Mucosa of stomach (tissue), 1 donor: ENCODE data around the gene C5orf58.

Experiments used
- H3K27me3 ChIP-seq: one replicate; pipeline ENCODE4 v1.7.0; 2013; ENCODE audit warnings: mild to moderate bottlenecking, low read length; ENCODE audit not compliant: control insufficient read depth, insufficient read depth
- H3K36me3 ChIP-seq: one replicate; pipeline ENCODE4 v1.7.0; 2013; ENCODE audit warnings: low read length; ENCODE audit not compliant: control insufficient read depth, insufficient read depth
- H3K4me1 ChIP-seq: one replicate; pipeline ENCODE4 v1.7.0; 2013; ENCODE audit warnings: mild to moderate bottlenecking, low read length; ENCODE audit not compliant: control insufficient read depth, insufficient read depth
- H3K4me3 ChIP-seq: one replicate; pipeline ENCODE4 v1.7.0; 2013; ENCODE audit warnings: low read length
- H3K9ac ChIP-seq: one replicate; pipeline ENCODE4 v1.7.0; 2013; ENCODE audit warnings: mild to moderate bottlenecking, low read length, moderate library complexity
- H3K9me3 ChIP-seq: one replicate; pipeline ENCODE4 v1.7.0; 2013; ENCODE audit warnings: mild to moderate bottlenecking, low read length, moderate library complexity; ENCODE audit not compliant: control insufficient read depth
- donor health status: Pancreatic carcinoma.

The C5orf58 gene

DNA sequence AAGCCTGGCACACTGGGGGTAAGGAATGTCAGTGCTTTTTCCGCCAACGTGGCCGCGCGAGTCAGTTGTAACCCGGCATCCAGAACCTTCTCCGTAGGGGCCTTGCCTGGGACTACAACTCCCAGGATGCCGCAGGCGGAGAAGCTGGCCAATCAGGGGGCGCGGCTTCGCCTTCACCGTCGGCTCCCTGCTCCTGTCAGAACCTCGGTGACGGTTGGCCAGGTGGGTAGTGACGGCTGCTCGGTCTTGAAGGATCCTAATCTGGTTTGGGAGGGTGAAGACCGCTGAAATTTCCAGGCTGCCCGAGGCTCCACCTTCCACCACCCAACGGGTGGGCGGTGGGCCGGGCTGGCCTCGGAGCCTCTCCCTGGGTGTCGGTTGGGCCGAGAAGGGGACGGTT lies at the start of gene C5orf58:
TSS of gene C5orf58 (plus strand) at position 200 of the 400 bp plus-strand sequence. CDS start 1,992 bp downstream, outside the sequence.
- Histone ChIP-seq H3K27me3 (no peaks in the 10 kb centered on the region), H3K36me3 (no peaks in the 10 kb centered on the region), H3K4me3 (no peak within 1 kb of the TSS), H3K9ac (no peak within 1 kb of the TSS), H3K4me1 (no peaks in the 10 kb centered on the region), H3K9me3 (no peaks in the 10 kb centered on the region)

DNA sequence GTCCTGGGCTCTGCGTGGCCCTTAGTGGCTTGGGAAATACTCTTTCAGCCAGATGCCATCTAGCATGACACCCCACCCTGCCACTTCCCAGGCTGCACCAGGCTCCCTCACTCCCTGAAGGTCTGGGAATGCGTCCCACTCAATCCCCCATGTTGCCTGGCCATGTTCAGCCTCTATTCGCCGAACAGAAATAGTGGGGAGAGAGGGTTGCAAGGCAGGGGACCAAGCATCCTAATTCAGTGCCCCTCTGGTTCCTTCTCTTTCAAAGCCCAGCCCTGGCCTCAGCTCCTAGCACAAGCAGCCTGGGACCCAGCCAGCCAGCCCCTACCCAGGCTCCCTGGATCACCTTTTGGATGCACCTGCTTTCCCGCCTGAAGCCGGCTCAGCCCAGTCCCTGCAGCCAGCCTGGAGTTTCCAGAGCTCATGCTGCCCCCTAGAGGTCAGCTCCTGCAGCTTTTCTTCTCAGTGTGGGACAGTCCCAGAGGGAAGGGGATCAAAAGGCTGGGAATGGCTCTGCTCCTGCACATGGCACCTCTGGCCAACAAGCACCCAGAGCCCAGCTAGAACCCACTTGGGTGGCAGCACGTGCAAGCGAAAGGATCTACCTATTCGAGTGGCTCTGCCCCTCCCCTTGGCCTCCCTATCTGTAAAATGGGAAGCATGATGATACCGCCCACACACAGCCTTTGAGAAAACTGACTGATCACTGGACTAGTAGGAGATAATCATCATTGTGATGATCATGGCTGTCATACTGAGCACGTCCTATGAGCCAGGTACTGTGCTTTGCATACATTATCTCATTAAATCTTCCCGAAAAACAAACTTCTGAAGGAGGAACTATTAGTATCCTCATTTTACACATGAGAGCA lies 48.7 kb upstream of the C5orf58 start:
- H3K27me3 ChIP-seq = peaks cover 4% of the 10 kb centered on the region
- no peaks in the 10 kb centered on the region for H3K36me3 ChIP-seq
- H3K4me3 ChIP-seq = no peak overlapping the region
- H3K9me3 ChIP-seq = no peaks in the 10 kb centered on the region
- H3K9ac ChIP-seq = no peak overlapping the region
- no peaks in the 10 kb centered on the region for H3K4me1 ChIP-seq

GRCh38 chr5:170184737-170185136 lies 48.0 kb upstream of the C5orf58 start:
- H3K4me1 ChIP-seq = no peaks in the 10 kb centered on the region
- H3K4me3 ChIP-seq = no peak overlapping the region
- H3K9me3 ChIP-seq = no peaks in the 10 kb centered on the region
- no peak overlapping the region for H3K9ac ChIP-seq
- H3K27me3 ChIP-seq = peaks cover 4% of the 10 kb centered on the region
- H3K36me3 ChIP-seq = no peaks in the 10 kb centered on the region

- no peaks in the 10 kb centered on the region for H3K4me1 ChIP-seq
- H3K27me3 ChIP-seq = peaks cover 4% of the 10 kb centered on the region
- no peaks in the 10 kb centered on the region for H3K36me3 ChIP-seq
- H3K9me3 ChIP-seq = no peaks in the 10 kb centered on the region
- H3K9ac ChIP-seq = no peak overlapping the region
- no peak overlapping the region for H3K4me3 ChIP-seq
Measured at GRCh38 chr5:170186156-170186555, 46.6 kb upstream of the C5orf58 start.

DNA sequence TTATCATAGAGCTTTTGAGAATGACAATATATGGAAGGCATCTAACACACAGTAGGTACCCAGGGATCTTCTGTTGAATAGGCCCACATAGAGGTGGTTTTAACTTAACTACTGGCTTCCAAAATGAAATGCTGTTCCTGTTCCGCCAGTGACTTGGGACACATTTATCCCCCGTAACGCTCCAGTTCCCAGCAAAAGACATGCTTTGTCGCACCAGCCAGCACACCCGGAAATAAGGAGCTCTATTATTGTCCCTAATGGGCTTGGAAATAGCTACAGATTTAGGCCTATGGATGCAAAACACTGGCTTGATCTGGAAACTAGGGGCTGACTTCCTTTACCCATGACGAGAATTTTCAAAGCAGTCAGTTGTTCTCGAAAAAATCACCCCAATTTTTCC lies 45.9 kb upstream of the C5orf58 start:
- Histone ChIP-seq H3K9ac (no peak overlapping the region), H3K4me1 (no peaks in the 10 kb centered on the region), H3K4me3 (no peak overlapping the region), H3K27me3 (peaks cover 4% of the 10 kb centered on the region), H3K9me3 (no peaks in the 10 kb centered on the region), H3K36me3 (no peaks in the 10 kb centered on the region)

GRCh38 chr5:170190436-170191134 lies 42.2 kb upstream of the C5orf58 start:
- H3K36me3 ChIP-seq = no peaks in the 10 kb centered on the region
- H3K9me3 ChIP-seq = no peaks in the 10 kb centered on the region
- H3K27me3 ChIP-seq = no peaks in the 10 kb centered on the region
- H3K4me1 ChIP-seq = no peaks in the 10 kb centered on the region
- H3K9ac ChIP-seq = no peak overlapping the region
- H3K4me3 ChIP-seq = no peak overlapping the region

- H3K27me3 ChIP-seq = no peaks in the 10 kb centered on the region
- H3K9me3 ChIP-seq = no peaks in the 10 kb centered on the region
- H3K9ac ChIP-seq = no peak overlapping the region
- no peaks in the 10 kb centered on the region for H3K4me1 ChIP-seq
- H3K4me3 ChIP-seq = no peak overlapping the region
- H3K36me3 ChIP-seq = no peaks in the 10 kb centered on the region
Measured at GRCh38 chr5:170192829-170193228, 40.0 kb upstream of the C5orf58 start.

GRCh38 chr5:170195961-170196360 lies 36.8 kb upstream of the C5orf58 start:
- H3K9me3 ChIP-seq = no peaks in the 10 kb centered on the region
- no peaks in the 10 kb centered on the region for H3K4me1 ChIP-seq
- H3K36me3 ChIP-seq = no peaks in the 10 kb centered on the region
- no peaks in the 10 kb centered on the region for H3K27me3 ChIP-seq
- H3K9ac ChIP-seq = no peak overlapping the region
- H3K4me3 ChIP-seq = no peak overlapping the region

GRCh38 chr5:170200876-170201275 lies 31.9 kb upstream of the C5orf58 start:
- Histone ChIP-seq H3K27me3 (no peaks in the 10 kb centered on the region), H3K4me1 (peaks cover 5% of the 10 kb centered on the region), H3K9me3 (no peaks in the 10 kb centered on the region), H3K4me3 (no peak overlapping the region), H3K9ac (no peak overlapping the region), H3K36me3 (no peaks in the 10 kb centered on the region)

GRCh38 chr5:170201311-170201710 lies 31.5 kb upstream of the C5orf58 start:
- Histone ChIP-seq H3K4me3 (no peak overlapping the region), H3K9me3 (no peaks in the 10 kb centered on the region), H3K27me3 (no peaks in the 10 kb centered on the region), H3K4me1 (peaks cover 5% of the 10 kb centered on the region), H3K9ac (no peak overlapping the region), H3K36me3 (no peaks in the 10 kb centered on the region)

DNA sequence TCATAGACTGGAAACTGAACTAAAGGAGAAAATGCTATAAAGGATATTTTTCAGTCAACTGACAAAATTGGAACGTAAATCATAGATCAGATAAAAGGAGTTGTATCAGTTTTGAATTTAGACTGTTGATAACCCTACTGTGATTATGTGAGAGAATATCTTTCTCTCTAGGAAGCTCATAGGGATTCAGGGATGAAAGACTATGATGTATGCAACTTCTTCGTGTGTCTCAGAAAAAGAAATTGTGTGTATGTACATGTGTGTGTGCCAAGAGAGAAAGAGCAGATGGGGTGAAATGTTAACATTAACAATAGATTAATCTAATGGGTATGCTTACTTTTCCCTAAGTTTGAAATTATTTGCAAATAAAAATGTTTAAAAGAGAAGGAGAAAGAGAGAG lies 30.7 kb upstream of the C5orf58 start:
- no peak overlapping the region for H3K9ac ChIP-seq
- no peaks in the 10 kb centered on the region for H3K9me3 ChIP-seq
- H3K4me1 ChIP-seq = peaks cover 5% of the 10 kb centered on the region
- no peaks in the 10 kb centered on the region for H3K27me3 ChIP-seq
- no peak overlapping the region for H3K4me3 ChIP-seq
- no peaks in the 10 kb centered on the region for H3K36me3 ChIP-seq

GRCh38 chr5:170204202-170204601 lies 28.6 kb upstream of the C5orf58 start:
- H3K4me3 ChIP-seq = no peak overlapping the region

More at GRCh38 chr5:170204202-170204601, 28.6 kb upstream of the C5orf58 start:
- Histone ChIP-seq H3K36me3 (no peaks in the 10 kb centered on the region), H3K27me3 (no peaks in the 10 kb centered on the region), H3K9ac (no peak overlapping the region), H3K9me3 (no peaks in the 10 kb centered on the region), H3K4me1 (peaks cover 5% of the 10 kb centered on the region)
